GM18951 (cell line): ENCODE data around the gene NR1D2.
A peak's percentile ranks its signal among the peaks of the same experiment; 100 is the strongest.

ENCODE experiments used
- POLR2A ChIP-seq: IDR thresholded peaks from 4 replicates; pipeline ENCODE4 v1.6.1; 2011; ENCODE audit warnings: mild to moderate bottlenecking; ENCODE audit not compliant: insufficient read length, insufficient read depth; ENCODE audit errors: extremely low read depth
- in situ Hi-C: fragments of 300-500 bp; cut with MboI; formaldehyde crosslinking; loops from one replicate; pipeline ENCODE4 v1.12.0; 2022; ENCODE audit warnings: low sequenced_read_pairs, mixed read lengths, inconsistent platforms; ENCODE audit not compliant: unreplicated experiment

The NR1D2 gene

GRCh38 chr3:23945913-23946687 lies 1.0 kb downstream of the NR1D2 start:
- peak; percentile 79 for TF ChIP-seq POLR2A
- in situ Hi-C loops = no loop called here

GRCh38 chr3:23948761-23949160 lies 3.7 kb downstream of the NR1D2 start:
- in situ Hi-C loops = no loop called here

GRCh38 chr3:23949784-23950183 lies 4.7 kb downstream of the NR1D2 start:
- in situ Hi-C loops = no loop called here
- no peak for TF ChIP-seq POLR2A

More at GRCh38 chr3:23948761-23949160, 3.7 kb downstream of the NR1D2 start:
- TF ChIP-seq POLR2A = no peak

GRCh38 chr3:23950293-23950692 lies 5.2 kb downstream of the NR1D2 start:
- no peak for TF ChIP-seq POLR2A
- in situ Hi-C loops = no loop called here

GRCh38 chr3:23952646-23953045 lies 7.6 kb downstream of the NR1D2 start:
- in situ Hi-C loops = no loop called here
- TF ChIP-seq POLR2A = no peak

- TF ChIP-seq POLR2A = no peak
- in situ Hi-C loops = no loop called here
Observed at GRCh38 chr3:23953523-23953922, 8.4 kb downstream of the NR1D2 start.

- no peak for TF ChIP-seq POLR2A
- in situ Hi-C loops = no loop called here
Observed at GRCh38 chr3:23954144-23954543, 9.1 kb downstream of the NR1D2 start.

GRCh38 chr3:23956701-23957100 lies 11.6 kb downstream of the NR1D2 start:
- TF ChIP-seq POLR2A = no peak
- in situ Hi-C loops = no loop called here

- no peak for TF ChIP-seq POLR2A
- in situ Hi-C loops = no loop called here
Observed at GRCh38 chr3:23959135-23959900, 14.2 kb downstream of the NR1D2 start.

GRCh38 chr3:23960649-23961048 lies 15.6 kb downstream of the NR1D2 start:
- TF ChIP-seq POLR2A = no peak
- in situ Hi-C loops = no loop called here

- in situ Hi-C loops = no loop called here
- TF ChIP-seq POLR2A = no peak
Observed at GRCh38 chr3:23961066-23961465, 16.0 kb downstream of the NR1D2 start.

GRCh38 chr3:23961913-23962312 lies 16.8 kb downstream of the NR1D2 start:
- in situ Hi-C loops = no loop called here
- TF ChIP-seq POLR2A = no peak

- in situ Hi-C loops = no loop called here
- no peak for TF ChIP-seq POLR2A
Observed at GRCh38 chr3:23964537-23965235, 19.6 kb downstream of the NR1D2 start.
